Stimulated activated CD4-positive, alpha-beta T cell treated with anti-CD3 and anti-CD28 coated beads, Interleukin-1b, Interleukin-23, amount 100 ng/mL, for 48 hours (primary cell): ENCODE data around the gene PJA1.

Experiments
- DNase-seq: peaks from one replicate; pipeline ENCODE4 v3.0.0-alpha.2; 2020

Gene PJA1, protein sequence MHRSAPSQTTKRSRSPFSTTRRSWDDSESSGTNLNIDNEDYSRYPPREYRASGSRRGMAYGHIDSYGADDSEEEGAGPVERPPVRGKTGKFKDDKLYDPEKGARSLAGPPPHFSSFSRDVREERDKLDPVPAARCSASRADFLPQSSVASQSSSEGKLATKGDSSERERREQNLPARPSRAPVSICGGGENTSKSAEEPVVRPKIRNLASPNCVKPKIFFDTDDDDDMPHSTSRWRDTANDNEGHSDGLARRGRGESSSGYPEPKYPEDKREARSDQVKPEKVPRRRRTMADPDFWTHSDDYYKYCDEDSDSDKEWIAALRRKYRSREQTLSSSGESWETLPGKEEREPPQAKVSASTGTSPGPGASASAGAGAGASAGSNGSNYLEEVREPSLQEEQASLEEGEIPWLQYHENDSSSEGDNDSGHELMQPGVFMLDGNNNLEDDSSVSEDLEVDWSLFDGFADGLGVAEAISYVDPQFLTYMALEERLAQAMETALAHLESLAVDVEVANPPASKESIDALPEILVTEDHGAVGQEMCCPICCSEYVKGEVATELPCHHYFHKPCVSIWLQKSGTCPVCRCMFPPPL

GRCh38 chrX:69165087-69165651 lies at the start of gene PJA1:
Gene PJA1, minus strand, starts transcription at chrX:69165453. Its CDS starts 2,380 bp downstream, at chrX:69163073.
- DNase-seq: peak; percentile 71

- DNase-seq: no peak
Observed at GRCh38 chrX:69214463-69214862, 49.2 kb upstream of the PJA1 start.

GRCh38 chrX:69211701-69212100 lies 46.4 kb upstream of the PJA1 start:
- no peak for DNase-seq

GRCh38 chrX:69210581-69210980 lies 45.3 kb upstream of the PJA1 start:
- no peak for DNase-seq

DNA sequence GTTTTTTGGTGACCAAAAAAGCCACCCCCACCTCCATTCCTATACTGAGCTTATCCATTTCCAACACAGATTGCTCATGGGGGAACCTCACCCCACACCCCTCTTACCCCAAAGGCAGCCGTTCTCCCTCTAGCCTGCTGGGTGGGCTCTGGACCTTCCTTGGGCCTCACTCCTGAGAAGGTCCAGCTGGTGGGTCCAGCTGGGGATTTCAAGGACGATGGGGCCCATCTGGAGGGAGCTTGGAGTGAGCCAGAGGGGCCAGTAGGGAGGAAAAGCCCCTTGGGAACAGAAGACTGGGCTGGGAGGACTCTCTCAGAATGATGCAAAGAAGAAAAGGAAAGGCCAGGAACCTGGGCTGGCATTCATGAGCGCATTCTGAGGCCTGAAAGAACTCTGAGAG lies 42.0 kb upstream of the PJA1 start:
- DNase-seq: no peak

DNA sequence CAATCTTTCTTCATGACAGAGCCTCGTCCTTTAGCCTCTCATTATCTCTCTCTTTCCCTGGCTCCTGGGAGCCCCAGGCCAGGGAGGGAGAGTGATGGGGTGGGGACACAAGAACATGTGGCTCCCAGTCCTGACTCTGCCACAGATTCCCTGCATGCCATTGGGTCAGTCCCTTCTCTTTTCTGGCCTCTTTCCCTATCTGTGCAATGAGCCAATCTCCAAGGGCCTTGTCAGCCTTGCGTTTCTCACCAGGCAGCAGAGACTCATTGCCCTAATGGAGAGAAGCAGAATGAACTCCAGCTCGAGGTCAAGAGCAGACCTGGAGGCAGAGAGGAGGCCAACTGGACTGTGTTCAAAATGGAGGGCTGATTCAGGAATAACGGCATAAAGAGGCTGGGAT lies 38.4 kb upstream of the PJA1 start:
- no peak for DNase-seq

GRCh38 chrX:69197690-69198089 lies 32.4 kb upstream of the PJA1 start:
- no peak for DNase-seq

DNA sequence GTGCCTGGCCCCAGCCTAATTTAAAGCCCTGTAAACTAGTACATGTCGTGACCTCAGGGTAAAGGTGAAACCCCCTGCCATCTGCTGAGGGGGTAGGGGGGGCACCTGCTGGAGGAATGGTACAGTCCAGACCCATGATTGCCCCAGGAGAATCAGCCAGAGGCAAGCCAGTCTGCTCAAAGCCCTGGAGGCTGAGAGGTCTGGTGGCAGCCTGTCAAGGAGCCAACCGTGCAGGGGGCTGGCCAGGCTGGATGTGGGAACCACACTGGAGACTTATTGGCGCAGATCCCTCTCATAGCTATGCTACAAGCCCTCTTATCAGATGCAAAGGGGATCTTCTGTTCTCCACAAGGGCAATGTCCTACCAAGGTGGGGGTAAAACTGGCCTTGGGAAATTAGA lies 31.4 kb upstream of the PJA1 start:
- no peak for DNase-seq

- DNase-seq: no peak
Observed at GRCh38 chrX:69195810-69196209, 30.6 kb upstream of the PJA1 start.

- DNase-seq: no peak
Observed at GRCh38 chrX:69195192-69195591, 29.9 kb upstream of the PJA1 start.

- DNase-seq: no peak
Observed at GRCh38 chrX:69192603-69193002, 27.4 kb upstream of the PJA1 start.

- no peak for DNase-seq
Observed at GRCh38 chrX:69189576-69190371, 24.5 kb upstream of the PJA1 start.

- no peak for DNase-seq
Observed at GRCh38 chrX:69186651-69187050, 21.4 kb upstream of the PJA1 start.

DNA sequence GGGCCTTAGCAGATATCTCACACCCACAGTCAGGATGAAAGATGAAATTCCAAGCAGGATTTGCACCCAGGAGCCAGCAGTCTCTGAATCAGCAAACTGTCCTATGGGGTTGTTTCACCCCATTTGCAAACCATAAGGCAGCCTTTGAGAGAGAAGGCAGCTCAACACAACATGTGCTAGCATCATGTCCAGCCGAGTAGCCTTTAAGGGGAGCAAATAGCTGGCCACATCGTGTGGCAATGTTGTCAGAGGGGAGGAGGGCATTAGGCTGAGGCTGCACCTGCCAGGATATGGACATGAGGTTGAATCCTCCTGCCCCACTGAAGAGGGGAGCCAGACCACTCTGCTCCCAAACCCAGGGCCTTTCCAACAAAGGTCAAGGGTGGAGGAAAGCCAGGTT lies 20.6 kb upstream of the PJA1 start:
- no peak for DNase-seq

DNA sequence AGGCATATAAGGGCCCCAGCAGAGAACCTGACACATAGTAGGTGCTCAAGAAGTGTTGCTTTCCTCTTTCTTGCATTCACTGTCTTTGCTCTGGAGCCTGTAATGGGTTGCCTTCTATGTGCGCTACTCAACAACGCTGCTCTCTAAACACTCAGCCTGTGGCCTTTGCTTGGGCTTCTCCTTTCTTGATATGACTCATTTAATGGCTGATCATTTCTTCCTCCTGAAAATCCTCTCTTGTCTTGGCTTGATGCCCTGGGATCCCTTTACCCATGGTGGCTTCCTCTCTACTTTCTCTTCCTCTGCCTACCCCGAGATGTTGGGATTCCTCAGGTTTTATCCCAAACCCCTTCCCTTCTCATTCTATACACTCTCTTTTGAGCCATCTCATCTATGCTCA lies 19.9 kb upstream of the PJA1 start:
- DNase-seq: no peak

- no peak for DNase-seq
Observed at GRCh38 chrX:69182818-69183380, 17.6 kb upstream of the PJA1 start.

- DNase-seq: no peak
Observed at GRCh38 chrX:69179380-69179911, 14.2 kb upstream of the PJA1 start.

DNA sequence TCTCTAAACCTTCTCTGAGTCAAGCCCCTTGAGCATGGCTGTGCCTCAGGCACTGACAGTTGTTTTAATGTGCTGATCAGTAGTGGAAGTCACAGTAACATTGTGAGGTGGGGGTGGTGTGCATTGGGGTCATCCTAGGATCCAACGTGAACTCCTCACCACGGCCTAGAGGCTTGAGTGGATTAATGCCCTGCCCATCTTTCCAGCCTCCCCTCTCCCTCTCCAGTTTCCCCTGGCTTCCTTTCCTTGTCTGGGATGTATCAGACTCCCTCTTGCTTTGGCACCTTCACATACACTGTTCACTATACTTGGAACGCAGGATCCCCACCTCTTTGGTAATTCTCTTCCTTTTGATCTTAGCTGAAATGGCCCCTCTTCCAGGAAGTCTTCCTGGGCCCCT lies 13.3 kb upstream of the PJA1 start:
- no peak for DNase-seq

GRCh38 chrX:69177511-69178162 lies 12.4 kb upstream of the PJA1 start:
- DNase-seq: no peak

- DNase-seq: no peak
Observed at GRCh38 chrX:69176053-69176452, 10.8 kb upstream of the PJA1 start.

DNA sequence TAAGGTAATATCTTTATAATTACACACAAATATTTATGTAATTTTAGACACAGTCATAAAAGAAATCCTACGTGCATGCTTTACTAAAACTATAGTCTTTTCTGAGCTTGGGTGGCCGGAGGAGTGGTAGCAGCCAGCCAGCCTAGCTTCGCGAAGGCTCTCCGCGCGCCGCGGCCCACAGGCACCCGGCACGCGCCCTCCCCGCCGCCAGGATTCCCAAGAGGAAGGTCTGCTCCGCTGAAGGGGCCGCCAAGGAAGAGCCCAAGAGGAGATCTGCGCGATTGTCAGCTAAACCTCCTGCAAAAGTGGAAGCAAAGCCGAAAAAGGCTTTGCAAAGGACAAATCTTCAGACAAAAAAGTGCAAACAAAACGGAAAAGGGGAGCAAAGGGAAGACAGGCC lies 8.7 kb upstream of the PJA1 start:
- no peak for DNase-seq

DNA sequence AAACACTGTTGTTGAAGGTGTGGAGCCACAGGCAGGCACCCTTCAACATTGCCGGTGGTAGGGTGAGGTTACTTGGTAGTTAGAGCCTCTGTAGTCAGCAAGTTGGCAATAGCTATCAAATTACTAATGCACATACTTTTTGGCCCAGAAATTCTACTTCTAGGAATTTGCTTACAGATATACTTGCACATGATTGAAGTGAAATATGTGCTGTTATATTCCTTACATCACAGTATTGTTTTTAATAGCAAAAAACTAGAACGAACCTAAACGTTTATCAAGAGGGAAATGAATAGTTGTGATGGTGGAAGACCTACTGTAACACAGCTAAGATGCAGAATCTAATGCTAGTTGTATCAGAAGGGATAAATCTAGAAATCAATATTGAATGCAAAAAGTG lies 7.7 kb upstream of the PJA1 start:
- no peak for DNase-seq
